ENCODE measurements around the gene BICD1. TPM values are rescaled to one million over a fixed set of nuclear protein-coding genes. Genes with fewer than 3 reads are reported as not detected.

BICD1 gene
- total RNA-seq, 1 experiment from 2014 or later = 41.3 TPM

GRCh38 chr12:32102234-32102633, 4.4 kb upstream of the BICD1 start:
- POLR2A ChIA-PET (ENCODE audit: unreplicated experiment) = interaction anchor here (0.6 to 0.7 kb wide), 2 partner anchors 12 to 204 kb away, joined by 5 to 6 read pairs; no protein-coding TSS in a partner anchor
- Histone ChIP-seq H3K4me2 (no peak overlapping the region), H3K9me2 (ENCODE audit: insufficient read depth) (no peaks in the 10 kb centered on the region), H3K79me2 (ENCODE audit: low read depth) (peaks cover 3% of the 10 kb centered on the region), H3K36me3 (ENCODE audit: low read depth) (no peaks in the 10 kb centered on the region), H3K27ac (no peak overlapping the region), H4K20me1 (ENCODE audit: insufficient read depth) (no peaks in the 10 kb centered on the region), H3K27me3 (ENCODE audit: insufficient read depth, low read depth) (no peaks in the 10 kb centered on the region), H3K9me3 (ENCODE audit: insufficient read depth, low read depth) (no peaks in the 10 kb centered on the region), H2AFZ (no peak overlapping the region), H3F3A (ENCODE audit: insufficient read depth, low read depth) (peaks cover 10% of the 10 kb centered on the region; the same call in 1 of the 2 replicates), H3K4me3 (no peak overlapping the region), H3K4me1 (replicated peaks; ENCODE audit: insufficient read depth) (no peaks in the 10 kb centered on the region)
- intact Hi-C loops (cut with micrococcal nuclease; ENCODE audit: unreplicated experiment) = no loop called here
- no peak for DNase-seq
- no peak for TF ChIP-seq CTCF (conservative IDR thresholded peaks at IDR 0.05)
- TF ChIP-seq EZH2 (IDR thresholded peaks at IDR 0.05; ENCODE audit: low read depth) = no peak
- CTCF ChIA-PET = no interaction called here
- no TSS peak for BruUV-seq (replicated peaks)

- H3K4me3 ChIP-seq = no peak overlapping the region
- intact Hi-C loops (cut with micrococcal nuclease; ENCODE audit: unreplicated experiment) = loop anchor here (5.0 kb wide), 1 partner anchor 732 kb away; no protein-coding TSS in a partner anchor
- H3K4me1 ChIP-seq (replicated peaks; ENCODE audit: insufficient read depth) = peaks cover 17% of the 10 kb centered on the region
- no peaks in the 10 kb centered on the region for H3K36me3 ChIP-seq (ENCODE audit: low read depth)
- ChIA-PET POLR2A (ENCODE audit: unreplicated experiment) (no interaction called here), CTCF (no interaction called here)
- H4K20me1 ChIP-seq (ENCODE audit: insufficient read depth) = no peaks in the 10 kb centered on the region
- H3K9me3 ChIP-seq (ENCODE audit: insufficient read depth, low read depth) = no peaks in the 10 kb centered on the region
- H3K9me2 ChIP-seq (ENCODE audit: insufficient read depth) = no peaks in the 10 kb centered on the region
- no peak overlapping the region for H3K4me2 ChIP-seq
- H2AFZ ChIP-seq = no peak overlapping the region
- DNase-seq = no peak
- H3K27me3 ChIP-seq (ENCODE audit: insufficient read depth, low read depth) = no peaks in the 10 kb centered on the region
- no peak overlapping the region for H3K27ac ChIP-seq
- BruUV-seq (replicated peaks) = no TSS peak
- TF ChIP-seq CTCF (conservative IDR thresholded peaks at IDR 0.05) = no peak
- no peak for TF ChIP-seq EZH2 (IDR thresholded peaks at IDR 0.05; ENCODE audit: low read depth)
- H3K79me2 ChIP-seq (ENCODE audit: low read depth) = peaks cover 29% of the 10 kb centered on the region
- H3F3A ChIP-seq (ENCODE audit: insufficient read depth, low read depth) = peaks cover 21% of the 10 kb centered on the region; the same call in 1 of the 2 replicates
These were observed 1.9 kb upstream of the BICD1 start for GRCh38 chr12:32104572-32105355.

- intact Hi-C loops (cut with micrococcal nuclease; ENCODE audit: unreplicated experiment) = loop anchor here (2.0 to 5.0 kb wide), 3 partner anchors 185 to 734 kb away; no protein-coding TSS in a partner anchor
- Histone ChIP-seq H3K27ac (peak overlapping the region; percentile 11; the same call in 1 of the 2 replicates), H4K20me1 (ENCODE audit: insufficient read depth) (no peaks in the 10 kb centered on the region), H3K79me2 (ENCODE audit: low read depth) (peaks cover 37% of the 10 kb centered on the region), H3K4me2 (peak overlapping the region; percentile 80), H3K36me3 (ENCODE audit: low read depth) (0 out of 2 replicates have a peak, but pooled peaks cover 5% of the 10 kb centered on the region), H2AFZ (peak overlapping the region; percentile 93), H3K4me3 (peak overlapping the region; percentile 93), H3K9me2 (ENCODE audit: insufficient read depth) (no peaks in the 10 kb centered on the region), H3K27me3 (ENCODE audit: insufficient read depth, low read depth) (no peaks in the 10 kb centered on the region), H3F3A (ENCODE audit: insufficient read depth, low read depth) (peaks cover 21% of the 10 kb centered on the region; the same call in 1 of the 2 replicates), H3K9me3 (ENCODE audit: insufficient read depth, low read depth) (no peaks in the 10 kb centered on the region), H3K4me1 (replicated peaks; ENCODE audit: insufficient read depth) (peaks cover 25% of the 10 kb centered on the region)
- TF ChIP-seq EZH2 (IDR thresholded peaks at IDR 0.05; ENCODE audit: low read depth) (no peak), CTCF (conservative IDR thresholded peaks at IDR 0.05) (peak; percentile 24; the same call in 1 of the 2 replicates)
- ChIA-PET POLR2A (ENCODE audit: unreplicated experiment) (interaction anchor here (0.7 to 1.0 kb wide), 2 partner anchors 52 to 158 kb away, joined by 3 read pairs; no protein-coding TSS in a partner anchor), CTCF (interaction anchor here (0.6 kb wide), 1 partner anchor 29 kb away, joined by 3 read pairs; no protein-coding TSS in a partner anchor)
- no peak for DNase-seq
- TSS peak; percentile 86 for BruUV-seq (replicated peaks)
These were observed 596 bp upstream of the BICD1 start for GRCh38 chr12:32105986-32106516.

Measured in PC-9 (cell line).